Testis (tissue), 2 donors: ENCODE results near the gene DLG3.

Source experiments
- CTCF ChIP-seq, 3 experiments: fragments of 450-650 bp in 2 of 3; fragments of 200-600 bp in 1 of 3; sonication (generic) in 1 of 3; IDR thresholded peaks; one replicate each; pipeline ENCODE4 v1.5.1; 2016 to 2019; ENCODE audit warnings: antibody characterized with exemption in 3 of 3, mild to moderate bottlenecking in 2 of 3, moderate library complexity in 1 of 3
- POLR2A ChIP-seq: fragments of 450-650 bp; IDR thresholded peaks from one replicate; pipeline ENCODE4 v1.6.1; 2017; ENCODE audit warnings: antibody characterized with exemption, mild to moderate bottlenecking, moderate library complexity

DNA sequence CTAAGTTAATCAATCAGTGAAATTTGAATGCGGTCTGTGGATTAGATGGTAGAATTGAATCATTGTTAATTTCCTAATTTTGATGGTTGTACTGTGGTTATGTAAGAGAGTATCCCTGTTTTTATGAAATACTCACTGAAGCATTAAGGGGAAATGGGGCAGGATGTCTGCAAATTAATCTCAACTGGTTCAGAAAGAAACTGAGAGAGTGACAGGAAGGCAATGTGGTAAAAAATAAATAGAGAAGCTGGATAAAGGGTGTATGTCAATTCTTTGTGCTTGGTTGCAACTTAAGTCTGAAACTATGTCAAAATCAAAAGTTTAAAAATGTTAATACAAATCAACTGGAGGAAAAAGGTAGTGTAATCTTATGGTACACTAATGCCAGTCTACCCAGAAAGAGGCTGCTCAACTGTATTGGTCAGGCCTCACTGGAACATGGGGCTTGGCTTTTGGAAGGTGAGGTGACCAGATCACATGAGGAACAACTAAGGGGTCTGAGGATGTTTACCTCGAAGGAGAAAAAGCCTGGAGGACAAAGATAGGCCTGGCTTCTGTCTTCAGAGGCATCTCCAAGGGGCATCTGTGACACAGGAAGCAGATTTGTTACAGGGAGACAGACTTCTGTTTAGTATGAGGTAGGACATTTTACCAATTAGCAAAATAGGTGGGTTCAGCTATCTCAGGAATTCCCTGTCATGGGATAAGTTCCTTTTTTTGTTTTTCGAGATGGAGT, 83.1 kb downstream of the DLG3 start:
- no peak for TF ChIP-seq CTCF (IDR thresholded peaks at IDR 0.05)
- TF ChIP-seq POLR2A, result no peak
